Left kidney (tissue), 2 donors: Measurements from ENCODE around the gene HOXB6. TPM values are rescaled to one million over a fixed set of nuclear protein-coding genes. Genes with fewer than 3 reads are reported as not detected.

Experiments used
- DNase-seq: peaks from one replicate; pipeline ENCODE4 v3.0.0-alpha.2; 2013
- polyA plus RNA-seq: library from polyadenylated mRNA; unstranded; fragments of 120-200 nt; gene quantifications from one replicate; pipeline ENCODE4 v1.2.1, GENCODE V29; 2013; ENCODE audit not compliant: insufficient read length

The HOXB6 gene
- polyA plus RNA-seq, 1 donor = 98.2 TPM

GRCh38 chr17:48567209-48567608 is 37.6 kb downstream of the HOXB6 start:
- DNase-seq = no peak

DNA sequence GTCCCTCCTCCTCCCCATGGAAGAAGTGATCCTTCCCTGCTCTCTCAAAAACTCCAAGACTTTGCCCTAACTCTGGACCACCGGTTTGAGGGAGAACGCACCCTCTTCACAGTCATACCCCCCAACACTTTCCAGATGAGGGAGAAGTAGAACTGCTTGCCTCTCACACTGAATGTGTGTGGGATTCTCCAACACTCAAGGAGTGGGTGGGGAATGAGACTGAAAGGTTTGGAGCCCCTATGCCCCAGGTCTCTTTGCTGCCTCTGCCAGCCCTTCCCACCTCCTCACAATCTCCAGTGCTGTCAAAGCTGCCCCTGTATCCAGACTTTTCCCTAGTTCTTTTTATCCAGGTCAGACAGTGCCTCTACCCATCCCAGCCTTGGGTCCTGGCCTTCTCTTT is 38.1 kb downstream of the HOXB6 start:
- no peak for DNase-seq

GRCh38 chr17:48565925-48566710 is 38.7 kb downstream of the HOXB6 start:
- DNase-seq = no peak

DNA sequence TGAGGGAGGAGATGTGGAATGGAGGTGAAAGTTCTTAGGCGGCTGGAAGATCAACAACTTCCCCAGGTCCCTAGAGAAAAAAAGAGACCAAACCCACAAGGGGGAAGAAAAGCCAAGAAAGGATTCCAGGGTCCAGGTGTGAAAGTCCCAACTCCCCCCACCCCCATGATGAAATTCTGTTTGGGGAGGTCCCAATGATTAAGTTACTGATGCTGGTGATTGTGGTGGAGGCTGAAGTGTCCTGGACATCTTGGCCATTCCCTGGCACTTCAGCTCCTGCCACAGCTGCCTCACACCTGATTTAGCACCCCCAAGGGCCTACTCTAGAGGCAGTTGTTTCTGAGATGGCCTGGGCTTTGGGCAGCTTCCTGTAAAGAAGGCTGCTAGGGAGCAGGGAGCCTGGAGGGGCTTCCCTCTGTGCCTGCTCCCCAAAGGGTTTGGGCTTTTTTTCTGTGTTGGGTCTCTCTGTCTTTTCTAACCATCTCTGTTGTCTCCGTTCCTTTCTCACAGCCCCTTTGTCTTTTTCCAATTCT is 39.7 kb downstream of the HOXB6 start:
- no peak for DNase-seq

GRCh38 chr17:48564188-48565021 is 40.4 kb downstream of the HOXB6 start:
- DNase-seq = no peak

- no peak for DNase-seq
Observed at GRCh38 chr17:48563867-48564187, 41.0 kb downstream of the HOXB6 start.

- peak; percentile 85 for DNase-seq
Observed at GRCh38 chr17:48563385-48563838, 41.4 kb downstream of the HOXB6 start.

DNA sequence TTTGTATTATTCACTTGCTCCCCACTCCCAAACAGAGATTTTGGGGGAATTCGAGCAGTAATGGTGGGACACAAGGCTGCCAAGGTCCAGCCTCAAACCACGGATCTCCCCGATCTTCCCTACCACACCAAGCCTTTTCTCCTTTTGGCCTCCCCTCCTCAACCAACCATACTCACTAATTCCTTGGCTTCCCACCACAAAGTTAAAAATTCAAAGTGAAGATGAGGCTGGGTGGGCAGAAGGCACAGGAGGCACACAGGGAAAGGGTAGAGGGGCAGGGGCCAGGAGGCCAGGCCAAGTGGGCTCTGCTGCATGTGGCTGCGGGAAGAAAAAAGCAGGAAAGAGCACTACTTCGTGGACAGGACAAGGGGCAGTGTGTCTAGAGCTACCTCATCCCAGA is 41.9 kb downstream of the HOXB6 start:
- DNase-seq = no peak

DNA sequence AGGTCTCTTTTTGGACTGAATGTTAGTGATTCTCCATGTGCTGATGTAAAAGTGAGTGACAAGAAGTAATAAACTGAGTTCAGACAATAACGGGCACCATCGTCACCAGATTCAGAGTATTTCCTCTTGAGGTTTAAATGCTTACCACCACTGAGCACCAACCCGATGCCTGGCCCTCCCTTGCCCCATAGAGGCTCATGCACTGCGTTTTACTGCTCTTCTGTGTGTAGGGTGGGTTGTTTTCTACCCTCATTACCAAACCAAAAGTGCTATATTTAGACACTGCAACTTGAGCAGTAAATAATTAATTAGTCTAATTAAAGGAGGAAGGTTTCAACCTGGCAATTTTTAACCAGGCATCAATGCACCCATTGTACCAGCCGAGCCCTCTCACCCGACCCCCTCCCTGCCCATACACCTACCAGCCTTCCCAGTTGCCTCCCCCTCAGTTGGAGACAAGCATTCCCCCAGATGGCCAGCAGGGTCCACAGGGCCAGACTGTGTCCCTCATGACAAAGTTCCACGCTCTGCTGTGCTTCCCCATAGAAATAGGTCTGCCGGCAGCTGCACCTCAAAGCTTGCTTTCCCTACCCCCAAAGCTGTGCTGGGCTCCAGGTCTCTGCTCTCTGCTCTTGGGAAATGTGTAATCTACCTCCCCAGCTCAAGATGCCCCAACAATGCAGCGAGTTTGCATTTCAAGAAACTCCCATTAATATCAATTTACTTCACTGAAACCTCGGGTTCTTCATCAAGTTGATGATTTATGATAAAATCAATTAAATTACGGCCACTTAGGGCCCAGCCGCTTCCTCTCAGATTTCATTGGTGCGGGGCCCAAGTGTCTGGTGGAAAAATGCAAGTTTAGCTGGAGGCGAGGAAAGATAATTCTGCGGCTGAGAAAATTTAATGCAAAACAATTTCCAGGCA is 42.6 kb downstream of the HOXB6 start:
- DNase-seq = no peak

- DNase-seq = no peak
Observed at GRCh38 chr17:48559840-48560817, 44.7 kb downstream of the HOXB6 start.

DNA sequence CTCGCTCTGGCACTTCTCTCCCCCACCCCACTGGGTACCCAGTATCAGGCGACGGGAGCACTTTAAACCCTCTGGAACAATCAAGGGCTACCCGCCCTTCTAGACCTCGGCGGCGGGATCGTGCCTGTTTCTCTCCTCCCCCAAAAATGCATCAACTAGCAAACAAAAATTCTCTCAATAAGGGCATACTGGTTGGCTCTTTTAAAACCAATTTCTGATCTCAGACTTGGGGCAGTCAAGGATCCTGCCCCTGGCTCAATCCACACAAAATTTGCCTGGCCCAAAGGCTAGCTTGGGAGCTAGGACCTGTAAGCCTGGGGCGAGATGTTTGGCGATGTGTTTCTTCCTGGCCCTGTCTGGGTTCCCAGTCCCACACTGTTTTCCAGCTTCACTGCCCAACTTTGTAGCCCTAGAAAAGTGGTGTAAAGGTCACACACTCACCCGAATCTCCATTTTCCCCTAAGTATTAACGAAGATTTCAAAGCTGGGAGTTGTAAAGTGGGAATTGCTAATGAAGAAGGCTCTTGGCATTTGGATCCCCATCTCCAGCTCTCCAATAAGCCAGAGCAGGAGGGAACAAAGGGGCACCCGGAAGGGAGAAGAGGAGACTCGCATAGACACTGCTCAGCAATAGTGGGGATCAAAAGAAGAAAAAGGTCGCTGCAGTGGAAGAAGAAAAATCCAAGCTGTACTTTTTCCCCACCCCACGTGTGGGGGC is 45.5 kb downstream of the HOXB6 start:
- DNase-seq = no peak

DNA sequence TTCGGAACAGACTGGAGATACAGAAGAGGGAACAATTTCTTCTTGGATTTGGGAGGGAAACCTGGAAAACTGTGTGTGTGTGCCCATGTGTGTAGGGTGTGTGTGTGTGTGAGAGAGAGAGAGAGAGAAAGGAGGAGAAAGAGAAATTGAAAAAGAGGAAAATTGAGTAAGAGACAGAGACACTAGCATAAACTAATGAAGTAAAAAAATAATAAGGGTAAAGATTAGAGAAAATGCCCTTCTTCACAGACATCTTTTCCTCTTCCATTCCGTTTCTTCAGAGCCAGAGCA is 46.0 kb downstream of the HOXB6 start:
- DNase-seq = no peak

- DNase-seq = no peak
Observed at GRCh38 chr17:48558057-48558830, 46.5 kb downstream of the HOXB6 start.

GRCh38 chr17:48556576-48557401 is 48.0 kb downstream of the HOXB6 start:
- DNase-seq = no peak

DNA sequence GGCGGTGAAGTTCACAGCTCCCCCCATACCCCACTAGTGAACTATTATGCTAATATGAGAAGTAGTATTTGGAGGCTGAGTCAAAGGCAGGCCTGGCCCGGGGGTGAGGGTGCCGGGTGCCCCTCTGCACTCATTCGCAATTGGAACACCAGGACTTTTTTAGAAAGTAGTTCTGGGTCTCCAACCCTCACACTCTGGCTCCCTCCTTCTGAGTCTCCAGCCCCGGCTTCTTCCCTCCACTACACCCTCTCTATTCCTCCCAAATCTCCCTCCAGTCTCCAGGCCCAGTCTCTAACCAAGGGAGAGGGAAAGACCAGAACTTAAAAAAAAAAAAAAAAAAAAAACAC is 48.6 kb downstream of the HOXB6 start:
- no peak for DNase-seq

GRCh38 chr17:48555258-48556228 is 49.2 kb downstream of the HOXB6 start:
- DNase-seq = peak; percentile 96
